ENCODE measurements around the gene BAG2.

The BAG2 gene

DNA sequence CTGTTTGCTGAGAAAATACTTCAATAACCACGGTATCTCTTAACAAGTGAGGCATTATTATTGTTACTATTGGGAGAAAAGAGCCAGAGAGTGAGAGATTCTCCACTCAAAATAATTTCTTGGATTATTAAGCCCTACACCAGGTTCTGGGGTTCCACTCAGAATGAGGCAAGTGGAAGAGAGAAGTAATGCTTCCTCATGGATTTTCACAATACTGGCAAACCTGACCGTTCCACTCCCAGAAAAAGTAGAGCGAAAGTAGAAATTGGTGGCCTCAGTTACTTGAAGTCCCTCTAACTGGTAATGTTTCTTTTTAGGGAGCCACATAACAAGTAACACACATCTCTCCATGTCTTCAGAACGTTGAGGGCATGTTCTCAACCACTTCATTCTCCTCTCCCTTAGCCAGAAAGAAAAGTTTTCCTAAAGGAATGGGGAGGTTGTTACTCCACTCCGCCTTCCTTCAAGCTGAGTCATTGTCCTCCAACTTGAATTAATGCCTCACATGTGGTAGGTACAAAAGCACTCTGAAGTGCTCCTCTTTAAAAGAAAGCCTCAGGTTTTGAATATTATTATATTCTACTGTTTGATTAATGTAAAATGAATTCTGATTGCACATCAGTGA lies 1.9 kb downstream of the BAG2 start:
- peak; percentile 76 for FAIRE-seq
- no peak for DNase-seq (ENCODE audit: insufficient read length, low spot score)

DNA sequence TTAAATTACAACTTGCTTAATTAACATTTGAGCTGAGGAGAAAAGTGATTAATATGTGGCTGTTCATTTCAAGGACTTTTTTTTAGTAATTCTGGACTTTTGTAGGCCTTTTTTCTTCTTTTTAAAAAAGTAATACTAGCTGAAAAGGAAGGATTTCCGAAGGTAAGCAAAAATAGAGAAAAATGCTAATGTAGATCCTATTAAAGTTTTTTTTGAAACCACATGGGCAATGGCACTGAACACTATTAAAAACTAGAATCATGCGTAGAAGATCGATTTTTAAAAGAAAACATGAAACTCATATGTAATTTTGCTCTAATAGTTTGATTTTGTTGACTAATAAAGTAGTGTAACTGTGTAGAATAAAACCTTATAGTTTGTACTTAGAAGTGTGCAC lies 2.4 kb downstream of the BAG2 start:
- FAIRE-seq (no peak), DNase-seq (ENCODE audit: insufficient read length, low spot score) (no peak)

- DNase-seq (ENCODE audit: insufficient read length, low spot score) (no peak), FAIRE-seq (no peak)
Measured at GRCh38 chr6:57177545-57178265, 5.6 kb downstream of the BAG2 start.

DNA sequence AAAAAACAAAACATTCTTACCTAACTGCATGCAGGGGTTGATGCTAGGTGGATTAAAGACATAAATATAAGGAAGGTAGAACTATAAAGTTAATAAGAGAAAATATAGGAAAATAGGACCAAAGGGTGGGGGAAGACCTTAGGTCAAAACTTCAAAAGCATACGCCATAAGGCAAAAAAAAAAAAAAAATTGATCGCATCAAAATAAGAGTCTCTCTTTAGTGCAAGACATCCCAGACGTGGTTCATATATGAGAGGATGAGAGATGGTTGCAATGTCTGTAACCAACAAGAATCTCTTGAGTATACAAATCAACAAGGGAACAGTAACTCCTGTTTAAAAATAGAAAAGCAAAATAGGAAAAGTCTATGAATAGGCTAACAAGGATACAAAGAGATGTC lies 8.5 kb downstream of the BAG2 start:
- FAIRE-seq (no peak), DNase-seq (ENCODE audit: insufficient read length, low spot score) (no peak)

DNA sequence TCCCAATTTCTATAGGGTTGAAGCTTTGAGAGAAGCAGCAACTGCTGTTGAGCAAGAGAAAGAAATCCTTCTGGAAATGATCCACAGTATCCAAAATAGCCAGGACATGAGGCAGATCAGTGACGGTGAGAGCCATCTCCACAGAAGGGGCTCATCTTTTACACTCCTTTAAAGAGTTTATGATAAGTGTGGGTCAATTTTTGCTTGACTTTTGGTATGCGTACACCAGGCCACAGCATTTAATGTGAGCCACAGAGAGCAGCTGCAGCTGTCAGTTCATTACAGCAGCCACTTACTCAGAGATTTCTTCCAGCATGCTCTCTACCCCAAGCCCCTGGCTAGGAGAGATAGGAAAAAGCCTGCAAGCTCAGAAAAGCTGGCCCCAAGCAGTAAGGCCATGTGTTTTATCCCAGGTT lies 9.9 kb downstream of the BAG2 start:
- FAIRE-seq, result no peak
- DNase-seq (ENCODE audit: insufficient read length, low spot score), result no peak

DNA sequence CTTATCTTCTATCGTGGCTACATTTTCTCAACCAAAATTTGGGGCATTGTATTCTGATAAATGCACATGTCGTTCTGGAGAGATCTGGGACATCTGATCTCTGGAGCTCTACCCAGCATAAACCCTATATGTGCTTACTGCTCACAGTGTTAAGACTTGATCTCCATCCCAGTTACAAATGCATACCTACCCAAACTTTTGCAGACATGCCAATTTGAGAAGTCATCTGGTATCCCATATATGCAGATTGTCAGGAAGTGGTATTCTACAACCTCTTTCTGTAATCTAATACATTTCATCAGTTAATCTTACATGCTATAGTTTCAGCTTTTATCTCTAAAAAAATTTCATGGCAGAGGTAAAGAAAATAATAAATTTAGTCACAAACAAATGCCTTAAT lies 11.2 kb downstream of the BAG2 start:
- DNase-seq (ENCODE audit: insufficient read length, low spot score) (no peak), FAIRE-seq (no peak)

DNA sequence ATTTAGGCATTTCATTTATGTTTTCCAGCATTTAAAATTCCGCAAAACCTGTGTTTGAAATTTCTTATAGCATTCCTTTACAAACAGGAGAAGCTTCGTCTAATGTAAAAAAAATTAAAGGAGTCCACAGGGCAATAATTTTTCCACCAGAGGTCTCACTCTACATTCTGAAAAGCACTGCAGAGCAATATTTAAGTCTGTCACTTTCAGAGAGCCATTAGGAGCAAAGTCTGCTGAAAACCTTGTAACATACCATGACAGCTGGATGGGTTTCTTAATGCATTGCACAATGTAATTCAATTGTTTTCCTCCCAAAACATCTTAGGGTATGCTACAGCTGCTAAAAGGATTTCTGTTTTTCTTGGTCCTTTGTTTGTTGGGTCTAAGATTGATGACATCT lies 18.0 kb downstream of the BAG2 start:
- no peak for FAIRE-seq
- no peak for DNase-seq (ENCODE audit: insufficient read length, low spot score)

GRCh38 chr6:57193177-57193576 lies 21.1 kb downstream of the BAG2 start:
- FAIRE-seq (no peak), DNase-seq (ENCODE audit: insufficient read length, low spot score) (no peak)

DNA sequence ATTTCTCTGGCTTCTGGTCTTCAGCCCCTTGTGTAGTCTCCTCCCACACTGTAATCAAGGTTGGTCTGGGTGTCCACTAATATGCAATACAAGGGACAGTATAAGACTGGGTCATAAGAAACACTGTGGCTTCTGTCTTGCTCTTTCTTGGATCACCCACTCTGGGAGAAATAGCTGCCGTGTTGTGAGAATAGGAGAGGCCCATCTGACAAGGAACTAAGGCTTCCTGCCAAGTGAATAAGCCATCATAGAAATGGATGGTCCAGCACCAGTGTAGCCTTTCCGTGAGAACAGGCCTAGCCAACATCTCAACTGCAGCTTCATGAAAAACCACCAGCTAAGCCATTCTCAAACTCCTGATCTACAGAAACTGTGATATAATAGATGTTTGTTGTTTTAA lies 23.3 kb downstream of the BAG2 start:
- no peak for FAIRE-seq
- no peak for DNase-seq (ENCODE audit: insufficient read length, low spot score)

GRCh38 chr6:57198926-57199636 lies 27.0 kb downstream of the BAG2 start:
- FAIRE-seq (no peak), DNase-seq (ENCODE audit: insufficient read length, low spot score) (no peak)

- FAIRE-seq, result no peak
- DNase-seq (ENCODE audit: insufficient read length, low spot score), result no peak
Measured at GRCh38 chr6:57201718-57202117, 29.6 kb downstream of the BAG2 start.

- no peak for DNase-seq (ENCODE audit: insufficient read length, low spot score)
- FAIRE-seq, result no peak
Measured at GRCh38 chr6:57205550-57206328, 33.6 kb downstream of the BAG2 start.

DNA sequence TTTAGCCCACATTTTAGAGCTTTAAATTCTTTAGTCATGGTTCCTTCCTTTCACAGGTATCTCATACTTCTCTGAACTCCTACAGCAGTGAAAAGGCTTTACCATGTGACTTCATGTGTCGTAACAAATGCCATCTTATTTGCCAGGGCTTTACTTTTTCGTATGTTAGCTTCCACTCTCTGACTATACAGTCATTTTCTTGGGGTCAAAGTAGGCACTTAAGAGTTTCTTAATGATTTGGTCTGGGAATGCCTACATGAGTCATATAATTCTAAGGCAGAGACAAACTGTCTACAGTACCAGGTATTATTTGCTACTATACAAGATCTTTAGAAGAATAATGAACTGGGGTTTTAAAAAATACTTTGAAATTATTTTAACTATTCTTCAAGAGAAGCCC lies 35.0 kb downstream of the BAG2 start:
- no peak for DNase-seq (ENCODE audit: insufficient read length, low spot score)
- no peak for FAIRE-seq

DNA sequence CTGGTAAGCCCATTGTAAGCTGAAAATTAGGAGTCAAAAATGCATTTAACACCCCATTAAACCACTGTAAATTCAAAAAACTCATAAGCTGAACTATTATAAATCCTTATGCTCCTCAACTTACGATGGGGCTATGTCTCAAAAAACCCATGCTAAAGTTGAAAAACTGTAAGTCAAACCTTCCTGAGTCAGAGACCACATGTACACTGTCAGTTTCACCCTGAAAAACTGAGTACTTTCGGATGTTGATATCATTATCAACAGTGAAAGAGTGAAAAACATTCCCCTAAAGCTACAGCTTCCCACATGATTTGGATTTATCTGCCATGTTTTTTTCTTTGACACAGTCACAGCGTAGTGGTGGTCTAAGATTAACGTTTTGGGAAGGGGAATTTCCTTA lies 35.7 kb downstream of the BAG2 start:
- FAIRE-seq (peak; percentile 63), DNase-seq (ENCODE audit: insufficient read length, low spot score) (no peak)

GRCh38 chr6:57209030-57209429 lies 36.9 kb downstream of the BAG2 start:
- FAIRE-seq, result no peak
- no peak for DNase-seq (ENCODE audit: insufficient read length, low spot score)

DNA sequence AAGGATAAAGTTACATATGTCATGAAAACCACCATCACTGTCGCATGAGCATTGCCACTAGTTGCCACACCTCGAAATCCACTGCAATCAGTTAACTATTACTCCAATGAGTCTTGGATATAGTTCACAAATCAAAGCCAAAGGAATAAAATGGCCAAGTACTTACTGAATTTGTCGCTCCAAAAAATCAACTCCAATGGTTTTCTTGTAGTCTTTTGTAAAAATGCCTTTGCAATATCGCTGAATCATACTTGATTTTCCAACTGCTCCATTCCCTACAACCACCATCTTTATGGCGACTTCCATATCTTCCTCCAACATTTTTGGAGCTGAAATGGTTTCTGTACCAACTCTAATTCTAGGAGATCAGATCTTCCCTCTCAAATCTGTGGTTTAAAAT lies 37.9 kb downstream of the BAG2 start:
- DNase-seq (ENCODE audit: insufficient read length, low spot score) (no peak), FAIRE-seq (no peak)

GRCh38 chr6:57215260-57215659 lies 43.1 kb downstream of the BAG2 start:
- no peak for DNase-seq (ENCODE audit: insufficient read length, low spot score)
- FAIRE-seq, result no peak

DNA sequence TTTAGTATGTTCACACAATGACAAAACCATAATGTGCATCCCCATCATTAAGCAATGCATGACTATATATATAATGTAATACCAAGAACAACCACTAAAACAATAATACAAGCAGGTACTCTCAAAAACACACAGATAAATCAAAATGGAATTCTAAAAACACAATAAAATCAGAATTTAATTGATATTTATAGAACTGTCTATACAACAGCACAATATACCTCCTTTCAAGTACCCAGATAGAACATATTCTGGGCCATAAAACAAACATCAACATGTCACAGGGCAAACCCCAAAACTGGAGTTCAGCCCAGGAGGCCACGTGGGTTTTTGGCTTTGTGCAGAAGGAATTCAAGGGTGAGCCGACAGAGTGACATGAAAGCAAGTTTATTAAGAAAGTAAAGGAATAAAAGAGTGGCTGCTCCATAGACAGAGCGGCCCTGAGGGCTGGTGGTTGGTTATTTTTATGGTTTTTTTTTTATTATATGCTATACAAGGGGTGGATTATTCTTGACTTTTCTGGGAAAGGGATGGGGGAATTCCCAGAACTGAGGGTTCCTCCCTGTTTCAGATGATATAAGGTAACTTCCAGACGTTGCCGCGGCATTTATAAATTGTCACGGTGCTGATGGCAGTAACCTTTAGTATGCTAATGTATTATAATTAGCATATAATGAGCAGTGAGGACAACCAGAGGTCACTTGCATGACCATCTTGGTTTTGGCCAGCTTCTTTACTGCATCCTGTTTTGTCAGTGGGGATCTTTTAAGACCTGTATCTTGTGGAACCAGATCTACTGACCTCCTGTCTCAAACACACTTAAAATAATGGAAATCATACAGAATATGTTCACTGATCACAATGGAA lies 44.3 kb downstream of the BAG2 start:
- no peak for DNase-seq (ENCODE audit: insufficient read length, low spot score)

GRCh38 chr6:57217270-57217669 lies 45.1 kb downstream of the BAG2 start:
- FAIRE-seq, result peak; percentile 45
- no peak for DNase-seq (ENCODE audit: insufficient read length, low spot score)

More for the DNA sequence above, 44.3 kb downstream of the BAG2 start:
- no peak for FAIRE-seq

DNA sequence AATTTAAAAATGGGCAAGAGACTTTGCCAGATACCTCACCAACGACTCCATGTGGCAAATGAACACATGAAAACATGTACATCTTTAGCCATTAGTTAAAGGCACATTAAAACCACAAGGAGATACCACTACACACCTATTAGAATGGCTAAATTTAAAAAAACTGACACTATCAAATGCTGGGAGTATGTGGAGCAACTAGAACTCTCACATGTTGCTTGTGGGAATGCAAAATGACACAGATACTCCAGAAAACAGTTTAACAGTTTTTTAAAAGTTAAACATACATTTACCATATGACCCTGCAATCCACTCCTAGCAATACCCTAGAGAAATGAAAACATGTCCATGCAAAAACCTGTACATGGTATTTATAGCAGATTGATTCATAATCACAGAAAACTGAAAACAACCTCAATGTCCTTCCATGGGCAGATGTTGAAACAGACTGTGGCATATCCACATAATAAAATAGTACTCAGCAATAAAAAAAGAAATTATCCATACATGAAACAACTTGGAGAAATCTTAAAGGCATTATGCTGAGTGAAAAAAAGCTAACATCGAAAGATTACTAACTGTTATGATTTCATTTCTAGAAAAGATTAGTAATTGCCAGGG lies 48.1 kb downstream of the BAG2 start:
- DNase-seq (ENCODE audit: insufficient read length, low spot score) (no peak), FAIRE-seq (no peak)
